22Rv1 (cell line): ENCODE data around the gene CCDC187.
A peak's percentile ranks its signal among the peaks of the same experiment; 100 is the strongest.

Experiments used
- ZFX ChIP-seq: fragments of 450-650 bp; IDR thresholded peaks from 2 replicates; pipeline ENCODE4 v1.6.1; 2017; ENCODE audit warnings: antibody characterized with exemption, borderline replicate concordance
- TF ChIP-seq, protein P1 (sequence below): fragments of 450-650 bp; IDR thresholded peaks from 2 replicates; pipeline ENCODE4 v1.5.1; 2017; ENCODE audit warnings: mild to moderate bottlenecking

DNA sequence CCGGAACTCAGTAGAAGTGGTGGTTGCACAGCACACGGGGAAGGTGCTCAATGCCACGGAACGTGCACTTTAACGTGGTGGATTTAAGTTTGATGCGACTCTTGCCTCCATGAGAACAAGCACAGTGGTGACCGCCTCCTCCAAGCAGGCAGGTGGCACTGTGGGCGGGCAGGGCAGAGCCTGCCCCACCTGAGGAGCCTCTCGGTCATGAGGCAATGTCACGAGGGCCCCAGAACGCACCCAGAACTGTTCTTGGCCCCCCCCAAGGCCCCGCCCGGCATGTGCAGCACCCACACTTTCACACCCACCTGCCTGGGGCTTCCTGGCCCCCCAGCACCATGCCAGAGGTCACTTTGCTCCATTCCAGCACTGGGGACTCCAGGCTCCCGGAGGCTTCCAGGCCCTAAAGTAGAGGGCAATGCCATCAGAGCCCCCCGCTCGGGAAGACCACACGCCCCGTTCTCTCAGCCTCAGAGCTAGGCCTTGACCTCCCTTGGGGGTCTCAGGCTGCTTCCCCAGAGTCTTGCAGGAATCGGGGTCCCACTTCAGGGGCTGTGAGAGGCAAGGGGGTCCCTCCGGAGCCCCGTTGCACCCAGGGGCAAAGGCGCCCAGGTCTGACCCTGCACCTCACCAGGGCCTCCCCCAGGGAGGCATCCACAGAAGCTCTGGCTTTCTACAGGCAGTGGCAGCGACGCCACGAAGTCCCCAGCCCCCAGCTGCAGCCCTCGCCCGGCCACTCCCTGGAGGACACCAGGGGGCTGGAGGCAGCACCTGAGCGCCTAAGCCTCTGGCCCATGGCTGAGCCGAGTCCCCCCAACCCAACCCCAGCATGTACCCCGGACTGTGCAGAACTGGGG, 14.0 kb downstream of the CCDC187 start:
- TF ChIP-seq, protein P1, sequence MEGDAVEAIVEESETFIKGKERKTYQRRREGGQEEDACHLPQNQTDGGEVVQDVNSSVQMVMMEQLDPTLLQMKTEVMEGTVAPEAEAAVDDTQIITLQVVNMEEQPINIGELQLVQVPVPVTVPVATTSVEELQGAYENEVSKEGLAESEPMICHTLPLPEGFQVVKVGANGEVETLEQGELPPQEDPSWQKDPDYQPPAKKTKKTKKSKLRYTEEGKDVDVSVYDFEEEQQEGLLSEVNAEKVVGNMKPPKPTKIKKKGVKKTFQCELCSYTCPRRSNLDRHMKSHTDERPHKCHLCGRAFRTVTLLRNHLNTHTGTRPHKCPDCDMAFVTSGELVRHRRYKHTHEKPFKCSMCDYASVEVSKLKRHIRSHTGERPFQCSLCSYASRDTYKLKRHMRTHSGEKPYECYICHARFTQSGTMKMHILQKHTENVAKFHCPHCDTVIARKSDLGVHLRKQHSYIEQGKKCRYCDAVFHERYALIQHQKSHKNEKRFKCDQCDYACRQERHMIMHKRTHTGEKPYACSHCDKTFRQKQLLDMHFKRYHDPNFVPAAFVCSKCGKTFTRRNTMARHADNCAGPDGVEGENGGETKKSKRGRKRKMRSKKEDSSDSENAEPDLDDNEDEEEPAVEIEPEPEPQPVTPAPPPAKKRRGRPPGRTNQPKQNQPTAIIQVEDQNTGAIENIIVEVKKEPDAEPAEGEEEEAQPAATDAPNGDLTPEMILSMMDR, result peak; percentile 55
- TF ChIP-seq ZFX, result no peak
